Measurements from ENCODE around the gene TPRG1. TPM values are rescaled to one million over a fixed set of nuclear protein-coding genes. Genes with fewer than 3 reads are reported as not detected.

TPRG1 gene
- total RNA-seq, 1 experiment from 2014 or later, result 0.55 TPM

- TF ChIP-seq USF2 (CRISPR knock-in tag; IDR thresholded peaks at IDR 0.05) (no peak), ELF4 (CRISPR knock-in tag; IDR thresholded peaks at IDR 0.05; ENCODE audit: low read depth) (no peak), ZNF416 (CRISPR knock-in tag; IDR thresholded peaks at IDR 0.05) (no peak)
Observed at GRCh38 chr3:189138901-189139610, 32.7 kb upstream of the TPRG1 start (continued).

- Mint-ChIP-seq H3K4me1 (no peaks in the 10 kb centered on the region), H3K27ac (no peak overlapping the region), H3K36me3 (no peaks in the 10 kb centered on the region), H3K27me3 (ENCODE audit: low read depth) (no peaks in the 10 kb centered on the region), H3K4me3 (no peak overlapping the region), H3K9me3 (no peaks in the 10 kb centered on the region)
- DNase-seq (ENCODE audit: low spot score) (no peak), ATAC-seq (no peak)
- TF ChIP-seq PRRX2 (CRISPR knock-in tag; IDR thresholded peaks at IDR 0.05) (no peak), EMX1 (CRISPR knock-in tag; IDR thresholded peaks at IDR 0.05) (no peak), JAZF1 (CRISPR knock-in tag; IDR thresholded peaks at IDR 0.05) (no peak), CTCF (IDR thresholded peaks at IDR 0.05) (no peak), ZMAT4 (CRISPR knock-in tag; IDR thresholded peaks at IDR 0.05) (no peak), TP53 (CRISPR knock-in tag; IDR thresholded peaks at IDR 0.05) (no peak), GRHL2 (CRISPR knock-in tag; IDR thresholded peaks at IDR 0.05; ENCODE audit: insufficient replicate concordance, severe bottlenecking) (no peak), CDX4 (CRISPR knock-in tag; IDR thresholded peaks at IDR 0.05; ENCODE audit: borderline replicate concordance) (no peak), ZNF121 (CRISPR knock-in tag; IDR thresholded peaks at IDR 0.05) (no peak), ZNF317 (CRISPR knock-in tag; IDR thresholded peaks at IDR 0.05; ENCODE audit: borderline replicate concordance, low read depth) (no peak), ZBTB43 (CRISPR knock-in tag; IDR thresholded peaks at IDR 0.05) (no peak), NFYB (CRISPR knock-in tag; conservative IDR thresholded peaks at IDR 0.05; ENCODE audit: low read depth) (no peak), SP1 (CRISPR knock-in tag; conservative IDR thresholded peaks at IDR 0.05) (no peak), ZNF263 (CRISPR knock-in tag; IDR thresholded peaks at IDR 0.05; ENCODE audit: low read depth) (no peak)
- ChIA-PET CTCF (interaction anchor here (1.1 to 1.2 kb wide), 2 partner anchors 9 to 98 kb away, joined by 3 read pairs; no protein-coding TSS in a partner anchor), POLR2A (no interaction called here)
Observed at GRCh38 chr3:189139611-189139940, 32.2 kb upstream of the TPRG1 start.

GRCh38 chr3:189142527-189142926 is 29.2 kb upstream of the TPRG1 start:
- no peak overlapping the region for H3K27ac Mint-ChIP-seq
- no peaks in the 10 kb centered on the region for H3K27me3 Mint-ChIP-seq (ENCODE audit: low read depth)
- POLR2A ChIA-PET, result no interaction called here
- DNase-seq (ENCODE audit: low spot score), result no peak
- no peak for ATAC-seq
- peaks cover 4% of the 10 kb centered on the region; the same call in 1 of the 2 replicates for H3K4me1 Mint-ChIP-seq
- no peaks in the 10 kb centered on the region for H3K9me3 Mint-ChIP-seq
- CTCF ChIA-PET, result no interaction called here
- H3K4me3 Mint-ChIP-seq, result no peak overlapping the region
- H3K36me3 Mint-ChIP-seq, result no peaks in the 10 kb centered on the region
- no peak for TF ChIP-seq ZNF281 (CRISPR knock-in tag; IDR thresholded peaks at IDR 0.05)
- no peak for TF ChIP-seq MAX (CRISPR knock-in tag; IDR thresholded peaks at IDR 0.05)
- TF ChIP-seq ATF6 (CRISPR knock-in tag; IDR thresholded peaks at IDR 0.05), result no peak
- no peak for TF ChIP-seq TEAD1 (CRISPR knock-in tag; IDR thresholded peaks at IDR 0.05)
- TF ChIP-seq FOXK1 (CRISPR knock-in tag; IDR thresholded peaks at IDR 0.05), result no peak
- no peak for TF ChIP-seq PREB (CRISPR knock-in tag; IDR thresholded peaks at IDR 0.05; ENCODE audit: borderline replicate concordance)
